Measurements from ENCODE around the gene SDK1.
A peak's percentile ranks its signal among the peaks of the same experiment; 100 is the strongest.

SDK1 gene

GRCh38 chr7:3641582-3641981 is 340.5 kb downstream of the SDK1 start:
- no peak overlapping the region for H3K27ac ChIP-seq
- DNase-seq: no peak
- H3K36me3 ChIP-seq: peaks cover 5% of the 10 kb centered on the region
- no peak overlapping the region for H3K4me3 ChIP-seq (ENCODE audit: low read depth, low read length)
- no peak for TF ChIP-seq CTCF (IDR thresholded peaks at IDR 0.05; ENCODE audit: low read depth, low read length)
- no peaks in the 10 kb centered on the region for H3K9me3 ChIP-seq (ENCODE audit: severe bottlenecking)
- H3K27me3 ChIP-seq (ENCODE audit: insufficient read depth, low read depth, severe bottlenecking): no peaks in the 10 kb centered on the region

GRCh38 chr7:3643091-3643490 is 342.0 kb downstream of the SDK1 start:
- Histone ChIP-seq H3K9me3 (ENCODE audit: severe bottlenecking) (no peaks in the 10 kb centered on the region), H3K27me3 (ENCODE audit: insufficient read depth, low read depth, severe bottlenecking) (no peaks in the 10 kb centered on the region), H3K27ac (no peak overlapping the region), H3K36me3 (peaks cover 5% of the 10 kb centered on the region), H3K4me3 (ENCODE audit: low read depth, low read length) (no peak overlapping the region)
- no peak for TF ChIP-seq CTCF (IDR thresholded peaks at IDR 0.05; ENCODE audit: low read depth, low read length)
- DNase-seq: no peak

GRCh38 chr7:3648276-3648675 is 347.2 kb downstream of the SDK1 start:
- DNase-seq: no peak
- Histone ChIP-seq H3K4me3 (ENCODE audit: low read depth, low read length) (no peak overlapping the region), H3K36me3 (no peaks in the 10 kb centered on the region), H3K27me3 (ENCODE audit: insufficient read depth, low read depth, severe bottlenecking) (no peaks in the 10 kb centered on the region), H3K9me3 (ENCODE audit: severe bottlenecking) (no peaks in the 10 kb centered on the region), H3K27ac (no peak overlapping the region)
- TF ChIP-seq CTCF (IDR thresholded peaks at IDR 0.05; ENCODE audit: low read depth, low read length): no peak

- Histone ChIP-seq H3K4me3 (ENCODE audit: low read depth, low read length) (no peak overlapping the region), H3K27me3 (ENCODE audit: insufficient read depth, low read depth, severe bottlenecking) (no peaks in the 10 kb centered on the region), H3K27ac (no peak overlapping the region), H3K36me3 (no peaks in the 10 kb centered on the region), H3K9me3 (ENCODE audit: severe bottlenecking) (no peaks in the 10 kb centered on the region)
- DNase-seq: no peak
- 0 out of 2 replicates have a peak, but pooled peaks have one; percentile 7 for TF ChIP-seq CTCF (IDR thresholded peaks at IDR 0.05; ENCODE audit: low read depth, low read length)
Measured at GRCh38 chr7:3649250-3649649, 348.2 kb downstream of the SDK1 start.

DNA sequence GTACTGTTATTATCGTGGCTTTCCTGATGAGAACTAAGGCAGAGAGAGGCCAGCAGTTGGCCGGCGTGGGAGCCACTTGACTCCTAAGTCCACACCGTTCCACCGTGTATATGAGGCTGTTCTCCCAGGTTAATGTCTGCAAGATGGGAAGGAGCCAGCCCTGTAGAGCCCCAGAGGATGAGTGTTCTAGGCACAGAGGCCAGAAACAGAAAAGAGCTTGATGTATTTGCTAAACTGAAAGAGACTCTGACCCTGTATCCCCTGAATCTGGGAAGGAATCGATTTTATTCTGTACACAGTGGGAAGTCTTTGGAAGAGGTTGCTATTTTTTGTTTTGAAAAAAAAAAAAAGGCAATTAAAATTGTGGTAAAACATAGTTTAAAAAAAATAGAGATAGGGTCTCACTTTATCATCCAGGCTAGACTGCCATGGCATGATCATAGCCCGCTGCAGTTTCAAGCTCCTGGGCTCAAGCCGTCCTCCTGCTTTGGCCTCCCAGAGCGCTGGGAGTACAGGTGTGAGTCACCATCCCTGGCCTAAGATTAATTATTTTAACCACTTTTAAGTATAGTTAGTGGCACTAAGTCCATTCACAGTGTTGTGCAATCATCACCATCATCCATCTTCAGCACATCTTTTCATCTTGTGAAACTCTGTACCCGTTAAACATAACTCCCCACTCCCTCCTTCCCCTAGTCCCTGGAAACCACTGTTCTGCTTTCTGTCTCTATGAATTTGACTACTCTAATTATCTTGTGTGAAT is 348.8 kb downstream of the SDK1 start:
- no peak overlapping the region for H3K4me3 ChIP-seq (ENCODE audit: low read depth, low read length)
- DNase-seq: no peak
- TF ChIP-seq CTCF (IDR thresholded peaks at IDR 0.05; ENCODE audit: low read depth, low read length): no peak
- H3K9me3 ChIP-seq (ENCODE audit: severe bottlenecking): no peaks in the 10 kb centered on the region
- H3K27me3 ChIP-seq (ENCODE audit: insufficient read depth, low read depth, severe bottlenecking): no peaks in the 10 kb centered on the region
- H3K36me3 ChIP-seq: no peaks in the 10 kb centered on the region; the same call in 1 of the 2 replicates
- H3K27ac ChIP-seq: no peak overlapping the region

GRCh38 chr7:3650844-3651243 is 349.8 kb downstream of the SDK1 start:
- no peaks in the 10 kb centered on the region for H3K9me3 ChIP-seq (ENCODE audit: severe bottlenecking)
- no peak for DNase-seq
- no peak for TF ChIP-seq CTCF (IDR thresholded peaks at IDR 0.05; ENCODE audit: low read depth, low read length)
- no peaks in the 10 kb centered on the region; the same call in 1 of the 2 replicates for H3K36me3 ChIP-seq
- no peaks in the 10 kb centered on the region for H3K27me3 ChIP-seq (ENCODE audit: insufficient read depth, low read depth, severe bottlenecking)
- no peak overlapping the region for H3K4me3 ChIP-seq (ENCODE audit: low read depth, low read length)
- H3K27ac ChIP-seq: no peak overlapping the region
